ENCODE results near the gene DNAH1.

DNA sequence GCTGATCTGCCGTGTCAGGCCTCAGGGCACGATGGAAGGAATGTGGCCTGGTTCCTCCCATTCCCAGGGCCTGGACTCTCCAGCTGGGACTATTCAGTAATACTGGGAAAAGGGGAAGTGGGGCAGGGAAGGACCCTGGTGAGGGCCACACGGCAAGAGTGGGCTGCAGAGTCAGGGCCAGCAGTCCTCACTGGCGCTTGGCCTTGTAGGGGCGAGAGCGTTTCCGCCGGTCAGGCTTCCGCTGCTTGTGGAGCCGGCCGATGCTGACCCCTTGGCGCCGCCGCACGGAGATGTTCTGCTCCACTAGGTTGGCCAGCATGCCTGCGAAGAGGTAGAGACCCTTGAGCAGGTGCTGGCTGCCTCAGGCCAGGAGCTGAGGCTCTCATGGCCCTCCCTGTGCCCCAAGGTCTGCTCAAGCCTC lies 86.0 kb downstream of the DNAH1 start:
- TF ChIP-seq, protein P1, sequence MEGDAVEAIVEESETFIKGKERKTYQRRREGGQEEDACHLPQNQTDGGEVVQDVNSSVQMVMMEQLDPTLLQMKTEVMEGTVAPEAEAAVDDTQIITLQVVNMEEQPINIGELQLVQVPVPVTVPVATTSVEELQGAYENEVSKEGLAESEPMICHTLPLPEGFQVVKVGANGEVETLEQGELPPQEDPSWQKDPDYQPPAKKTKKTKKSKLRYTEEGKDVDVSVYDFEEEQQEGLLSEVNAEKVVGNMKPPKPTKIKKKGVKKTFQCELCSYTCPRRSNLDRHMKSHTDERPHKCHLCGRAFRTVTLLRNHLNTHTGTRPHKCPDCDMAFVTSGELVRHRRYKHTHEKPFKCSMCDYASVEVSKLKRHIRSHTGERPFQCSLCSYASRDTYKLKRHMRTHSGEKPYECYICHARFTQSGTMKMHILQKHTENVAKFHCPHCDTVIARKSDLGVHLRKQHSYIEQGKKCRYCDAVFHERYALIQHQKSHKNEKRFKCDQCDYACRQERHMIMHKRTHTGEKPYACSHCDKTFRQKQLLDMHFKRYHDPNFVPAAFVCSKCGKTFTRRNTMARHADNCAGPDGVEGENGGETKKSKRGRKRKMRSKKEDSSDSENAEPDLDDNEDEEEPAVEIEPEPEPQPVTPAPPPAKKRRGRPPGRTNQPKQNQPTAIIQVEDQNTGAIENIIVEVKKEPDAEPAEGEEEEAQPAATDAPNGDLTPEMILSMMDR (IDR thresholded peaks at IDR 0.05) = no peak
- TF ChIP-seq TCF7L2 (IDR thresholded peaks at IDR 0.05; ENCODE audit: low read depth, low read length) (no peak), SIN3A (IDR thresholded peaks at IDR 0.05; ENCODE audit: borderline replicate concordance, insufficient read depth, low read depth, low read length) (no peak)

Data from Panc1 (cell line).